IMR-90 (cell line): ENCODE results near the gene LMAN2. TPM values are rescaled to one million over a fixed set of nuclear protein-coding genes. Genes with fewer than 3 reads are reported as not detected.

Experiments
- ATAC-seq: fragments of 200-7000 bp; cut with Tn5 transposase; 2 replicates; pipeline ENCODE4 v1.9.1; 2020; ENCODE audit warnings: low read depth, mild to moderate bottlenecking, moderate library complexity
- BruUV-seq: library from RNA; stranded (reverse); fragments of 400-500 nt; replicated peaks from 2 replicates; lab custom pipeline; 2021; lab: Mats Ljungman, UMichigan
- CTCF ChIA-PET: fragments of 300-600 bp; formaldehyde crosslinking; extraction: SDS; loops from one replicate; lab custom pipeline; 2021; ENCODE audit warnings: antibody characterized with exemption; lab: Yijun Ruan, JAX
- POLR2A ChIA-PET: fragments of 300-600 bp; sonication (Branson Sonifier 250); formaldehyde crosslinking; loops from one replicate; lab custom pipeline; 2022; ENCODE audit warnings: antibody characterized with exemption; ENCODE audit not compliant: unreplicated experiment; lab: Charles Lee
- DNase-seq: peaks from one replicate; pipeline ENCODE4 v3.0.0; 2013
- H2AFZ ChIP-seq: replicated peaks from 2 replicates; pipeline ENCODE3; 2013; ENCODE audit warnings: low read length, mild to moderate bottlenecking; ENCODE audit not compliant: poor library complexity
- H2AK5ac ChIP-seq: 2 replicates; pipeline ENCODE4 v1.6.1; 2013; ENCODE audit warnings: low read depth, low read length, inconsistent platforms
- H2AK9ac ChIP-seq: replicated peaks from 2 replicates; pipeline ENCODE3; 2013; ENCODE audit warnings: mild to moderate bottlenecking, low read depth, low read length, moderate library complexity; ENCODE audit not compliant: poor library complexity
- H2BK120ac ChIP-seq: 2 replicates; pipeline ENCODE4 v1.6.1; 2013; ENCODE audit warnings: low read depth, low read length, inconsistent platforms
- H2BK15ac ChIP-seq: 3 replicates; pipeline ENCODE4 v1.6.1; 2013; ENCODE audit warnings: low read depth, low read length, inconsistent platforms
- H2BK20ac ChIP-seq: 2 replicates; pipeline ENCODE4 v1.6.1; 2013; ENCODE audit warnings: low read depth, mild to moderate bottlenecking, inconsistent platforms, low read length, moderate library complexity
- H2BK5ac ChIP-seq: 2 replicates; pipeline ENCODE4 v1.6.1; 2013; ENCODE audit warnings: mild to moderate bottlenecking, low read depth, low read length, inconsistent platforms; ENCODE audit not compliant: poor library complexity, severe bottlenecking
- H3K14ac ChIP-seq: replicated peaks from 2 replicates; pipeline ENCODE4 v1.6.1; 2013; ENCODE audit warnings: low read depth, low read length, inconsistent platforms
- H3K18ac ChIP-seq: 2 replicates; pipeline ENCODE4 v1.6.1; 2013; ENCODE audit warnings: low read depth, low read length, control low read depth
- H3K23ac ChIP-seq: 2 replicates; pipeline ENCODE4 v1.6.1; 2013; ENCODE audit warnings: low read depth, low read length, inconsistent platforms
- H3K27ac ChIP-seq: 2 replicates; pipeline ENCODE4 v1.5.1; 2013; ENCODE audit warnings: mild to moderate bottlenecking, control low read depth, low read length; ENCODE audit not compliant: insufficient read depth
- H3K27me3 ChIP-seq: 2 replicates; pipeline ENCODE4 v1.6.1; 2013; ENCODE audit warnings: low read length; ENCODE audit not compliant: control insufficient read depth, insufficient read depth
- H3K36me3 ChIP-seq: 2 replicates; pipeline ENCODE4 v1.6.1; 2013; ENCODE audit warnings: low read length, mixed read lengths; ENCODE audit not compliant: control insufficient read depth, insufficient read depth
- H3K4ac ChIP-seq: 2 replicates; pipeline ENCODE4 v1.6.1; 2013; ENCODE audit warnings: low read depth, low read length, inconsistent platforms
- H3K4me1 ChIP-seq: 2 replicates; pipeline ENCODE4 v1.6.1; 2013; ENCODE audit warnings: low read length, mixed read lengths; ENCODE audit not compliant: control insufficient read depth, insufficient read depth
- H3K4me2 ChIP-seq: 2 replicates; pipeline ENCODE4 v1.6.1; 2013; ENCODE audit warnings: low read depth, mild to moderate bottlenecking, control low read depth, low read length, moderate library complexity
- H3K4me3 ChIP-seq: 2 replicates; pipeline ENCODE4 v1.5.1; 2013; ENCODE audit warnings: low read depth, mild to moderate bottlenecking, control low read depth, low read length, moderate library complexity; ENCODE audit not compliant: insufficient read depth
- H3K56ac ChIP-seq: 2 replicates; pipeline ENCODE4 v1.6.1; 2013; ENCODE audit warnings: low read length, inconsistent platforms; ENCODE audit not compliant: insufficient read depth; ENCODE audit errors: extremely low read depth
- H3K79me1 ChIP-seq, 2 experiments: 2 replicates each; pipeline ENCODE4 v1.6.1; 2013; ENCODE audit warnings: low read length in 2 of 2, inconsistent platforms in 1 of 2, low read depth in 1 of 2
- H3K9ac ChIP-seq: 2 replicates; pipeline ENCODE4 v1.6.1; 2013; ENCODE audit warnings: low read depth, low read length, control low read depth
- H3K9me1 ChIP-seq: 2 replicates; pipeline ENCODE4 v1.6.1; 2013; ENCODE audit warnings: low read length, inconsistent platforms; ENCODE audit not compliant: insufficient read depth
- H3K9me3 ChIP-seq: 2 replicates; pipeline ENCODE4 v1.6.1; 2013; ENCODE audit warnings: low read length; ENCODE audit not compliant: control insufficient read depth, insufficient read depth
- H4K20me1 ChIP-seq: 2 replicates; pipeline ENCODE4 v1.6.1; 2013; ENCODE audit warnings: low read length, inconsistent platforms; ENCODE audit not compliant: insufficient read depth
- H4K5ac ChIP-seq: 2 replicates; pipeline ENCODE4 v1.6.1; 2013; ENCODE audit warnings: mild to moderate bottlenecking, low read depth, low read length, control low read depth
- H4K8ac ChIP-seq, 2 experiments: 2 replicates each; pipeline ENCODE4 v1.6.1; 2013; ENCODE audit warnings: low read depth in 2 of 2, low read length in 2 of 2, control low read depth in 1 of 2, inconsistent platforms in 1 of 2
- H4K91ac ChIP-seq: 2 replicates; pipeline ENCODE4 v1.6.1; 2013; ENCODE audit warnings: low read depth, low read length, inconsistent platforms; ENCODE audit not compliant: insufficient read depth
- CEBPB ChIP-seq: IDR thresholded peaks from 2 replicates; pipeline ENCODE4 v1.6.1; 2012; ENCODE audit warnings: low read depth, low read length, improper control_type of control experiment
- CHD1 ChIP-seq: IDR thresholded peaks from 2 replicates; pipeline ENCODE4 v1.6.1; 2012; ENCODE audit warnings: low read depth, low read length, improper control_type of control experiment
- ELK1 ChIP-seq: fragments of 150-350 bp; IDR thresholded peaks from 2 replicates; pipeline ENCODE4 v1.6.1; 2016; ENCODE audit warnings: low read depth, mild to moderate bottlenecking, low read length, moderate library complexity, borderline replicate concordance
- FOS ChIP-seq: fragments of 150-350 bp; IDR thresholded peaks from 2 replicates; pipeline ENCODE4 v1.6.1; 2016; ENCODE audit warnings: low read depth, low read length
- MAFK ChIP-seq: IDR thresholded peaks from 2 replicates; pipeline ENCODE4 v1.6.1; 2012; ENCODE audit warnings: low read depth, low read length, improper control_type of control experiment
- MAZ ChIP-seq: IDR thresholded peaks from 2 replicates; pipeline ENCODE4 v1.6.1; 2012; ENCODE audit warnings: low read depth, mild to moderate bottlenecking, low read length, improper control_type of control experiment, moderate library complexity, borderline replicate concordance
- MXI1 ChIP-seq: IDR thresholded peaks from 2 replicates; pipeline ENCODE4 v1.6.1; 2012; ENCODE audit warnings: low read depth, mild to moderate bottlenecking, low read length, moderate library complexity, borderline replicate concordance
- NFE2L2 ChIP-seq: fragments of 150-350 bp; IDR thresholded peaks from 2 replicates; pipeline ENCODE4 v1.6.1; 2016; ENCODE audit warnings: low read depth, mild to moderate bottlenecking, low read length
- RAD21 ChIP-seq: IDR thresholded peaks from 2 replicates; pipeline ENCODE4 v1.6.1; 2012; ENCODE audit warnings: low read length, improper control_type of control experiment
- RCOR1 ChIP-seq: IDR thresholded peaks from 2 replicates; pipeline ENCODE4 v1.6.1; 2012; ENCODE audit warnings: mild to moderate bottlenecking, low read length, improper control_type of control experiment; ENCODE audit not compliant: insufficient replicate concordance
- RFX5 ChIP-seq: IDR thresholded peaks from 2 replicates; pipeline ENCODE4 v1.8.0; 2012; ENCODE audit warnings: low read depth, mild to moderate bottlenecking, low read length, moderate library complexity
- SMC3 ChIP-seq: fragments of 150-350 bp; IDR thresholded peaks from 2 replicates; pipeline ENCODE4 v1.6.1; 2016; ENCODE audit warnings: low read depth, mild to moderate bottlenecking, antibody characterized with exemption, low read length, moderate library complexity
- USF2 ChIP-seq: fragments of 150-350 bp; IDR thresholded peaks from 2 replicates; pipeline ENCODE4 v1.6.1; 2017; ENCODE audit warnings: mild to moderate bottlenecking, antibody characterized with exemption, low read length, low read depth
- WGBS, 2 experiments: methylation state at CpG; one replicate each; pipeline versions ENCODE4 v1.1.5 to v1.1.7; 2013; ENCODE audit warnings: missing lambda C conversion rate in 2 of 2; ENCODE audit not compliant: insufficient read length in 1 of 2; ENCODE audit errors: extremely low coverage in 2 of 2; 5-methylcytosine and 5-hydroxymethylcytosine counted together
- dilution Hi-C: fragments of 300-500 bp; cut with HindIII; formaldehyde crosslinking; loops from one replicate; pipeline ENCODE4 v1.14.3; 2018; ENCODE audit warnings: low sequenced_read_pairs; ENCODE audit not compliant: unreplicated experiment
- in situ Hi-C: fragments of 300-500 bp; cut with MboI; formaldehyde crosslinking; loops from 3 replicates; pipeline ENCODE4 v1.14.3; 2019; ENCODE audit warnings: low sequenced_read_pairs, inconsistent platforms, mixed read lengths
- intact Hi-C: fragments of 100-400 bp; cut with micrococcal nuclease; formaldehyde crosslinking; loops from 2 replicates; pipeline ENCODE4 v1.10.0; 2022
- polyA plus RNA-seq, 3 experiments: library from polyadenylated mRNA; depleted of rRNA; stranded (reverse); fragments of >200 nt; gene quantifications; 2 replicates each; pipeline ENCODE4 v1.2.3, GENCODE V29; 2012; ENCODE audit warnings: low replicate concordance in 1 of 3
- total RNA-seq: library from RNA; depleted of rRNA; stranded (reverse); fragments of >200 nt; gene quantifications from 2 replicates; pipeline ENCODE4 v1.2.3, GENCODE V29; 2012

LMAN2 gene
- total and polyA plus RNA-seq, 2 of the 4 experiments (the other 2 are of a cell fraction) = 253 to 303 TPM

- Histone ChIP-seq H4K91ac (no peak overlapping the region), H3K4me3 (no peak overlapping the region), H2BK15ac (no peak overlapping the region), H3K27me3 (no peaks in the 10 kb centered on the region), H4K20me1 (peaks cover 35% of the 10 kb centered on the region), H4K8ac (no peak overlapping the region), H3K14ac (no peak overlapping the region), H2BK5ac (no peak overlapping the region), H3K79me1 (peaks cover 9 to 35% of the 10 kb centered on the region in 2 experiments; a peak in 3 of 4 replicates), H2BK20ac (no peak overlapping the region), H3K4me2 (no peak overlapping the region), H3K9me1 (0 out of 2 replicates have a peak, but pooled peaks cover 2% of the 10 kb centered on the region), H3K27ac (no peak overlapping the region), H2AK9ac (peak overlapping the region; percentile 82), H3K23ac (no peak overlapping the region), H3K9me3 (no peaks in the 10 kb centered on the region), H3K4ac (no peak overlapping the region), H3K36me3 (no peaks in the 10 kb centered on the region; the same call in 1 of the 2 replicates), H2AFZ (peak overlapping the region; percentile 32), H3K9ac (no peak overlapping the region), H3K4me1 (peaks cover 7% of the 10 kb centered on the region; the same call in 1 of the 2 replicates), H2AK5ac (no peak overlapping the region), H2BK120ac (no peak overlapping the region), H3K56ac (no peak overlapping the region), H3K18ac (no peak overlapping the region), H4K5ac (no peak overlapping the region)
- ATAC-seq (no peak), DNase-seq (no peak)
- in situ Hi-C loops = loop anchor here (5.0 kb wide), 1 partner anchor 133 kb away; the partner anchor contains the start of gene PRR7
- ChIA-PET CTCF (no interaction called here), POLR2A (no interaction called here)
- BruUV-seq = no TSS peak
- WGBS, 2 experiments = 80% methylated on average over 1 of the region's 18 CpGs; no CpG with 5 or more reads in 1 of the 2 experiments
- dilution Hi-C loops = no loop called here
- intact Hi-C loops = no loop called here
- TF ChIP-seq USF2 = no peak
- no peak for TF ChIP-seq SMC3
- no peak for TF ChIP-seq RAD21
- no peak for TF ChIP-seq CHD1
- TF ChIP-seq MXI1 = no peak
- TF ChIP-seq CEBPB = no peak
- no peak for TF ChIP-seq RCOR1
- no peak for TF ChIP-seq RFX5
- no peak for TF ChIP-seq NFE2L2
- TF ChIP-seq FOS = no peak
- no peak for TF ChIP-seq ELK1
- TF ChIP-seq MAZ = no peak
- no peak for TF ChIP-seq MAFK
Observed at GRCh38 chr5:177314376-177315342, 36.8 kb downstream of the LMAN2 start.
